GM21381 (cell line): ENCODE measurements around the gene ASB18.

Experiments
- ATAC-seq: cut with Tn5 transposase; IDR thresholded peaks from one replicate; pipeline ENCODE4 v1.9.1; 2021; ENCODE audit warnings: mild to moderate bottlenecking, moderate library complexity; ENCODE audit not compliant: unreplicated experiment

The ASB18 gene

GRCh38 chr2:236244256-236244655 lies 19.9 kb downstream of the ASB18 start:
- ATAC-seq = no peak

- ATAC-seq = no peak
These were observed 22.1 kb downstream of the ASB18 start for GRCh38 chr2:236242057-236242495.

- no peak for ATAC-seq
These were observed 22.8 kb downstream of the ASB18 start for GRCh38 chr2:236241181-236242056.

GRCh38 chr2:236240228-236240990 lies 23.8 kb downstream of the ASB18 start:
- no peak for ATAC-seq

- no peak for ATAC-seq
These were observed 24.7 kb downstream of the ASB18 start for GRCh38 chr2:236239276-236240065.

GRCh38 chr2:236238751-236239150 lies 25.5 kb downstream of the ASB18 start:
- no peak for ATAC-seq

- no peak for ATAC-seq
These were observed 26.6 kb downstream of the ASB18 start for GRCh38 chr2:236237468-236238190.

- no peak for ATAC-seq
These were observed 27.4 kb downstream of the ASB18 start for GRCh38 chr2:236236559-236237452.

- no peak for ATAC-seq
These were observed 35.0 kb downstream of the ASB18 start for GRCh38 chr2:236229186-236229585.

GRCh38 chr2:236223675-236224074 lies 40.5 kb downstream of the ASB18 start:
- ATAC-seq = no peak

- ATAC-seq = no peak
These were observed 42.4 kb downstream of the ASB18 start for GRCh38 chr2:236221798-236222197.

- ATAC-seq = no peak
These were observed 44.8 kb downstream of the ASB18 start for GRCh38 chr2:236219411-236219810.

GRCh38 chr2:236217926-236218325 lies 46.3 kb downstream of the ASB18 start:
- ATAC-seq = no peak

GRCh38 chr2:236216711-236217110 lies 47.5 kb downstream of the ASB18 start:
- ATAC-seq = no peak

- ATAC-seq = no peak
These were observed 48.4 kb downstream of the ASB18 start for GRCh38 chr2:236215761-236216333.

GRCh38 chr2:236215196-236215595 lies 49.0 kb downstream of the ASB18 start:
- no peak for ATAC-seq

- ATAC-seq = no peak
These were observed 49.7 kb downstream of the ASB18 start for GRCh38 chr2:236214376-236214995.

GRCh38 chr2:236211296-236211695 lies 52.9 kb downstream of the ASB18 start:
- no peak for ATAC-seq

- ATAC-seq = no peak
These were observed 53.7 kb downstream of the ASB18 start for GRCh38 chr2:236210536-236210935.
